ENCODE measurements around the gene PFDN4.

PFDN4 gene

GRCh38 chr20:54163402-54163801, 44.5 kb upstream of the PFDN4 start:
- ATAC-seq, result no peak
- no peak for TF ChIP-seq ZFP3 (CRISPR knock-in tag; IDR thresholded peaks at IDR 0.05)
- no peak for TF ChIP-seq PPARA (CRISPR knock-in tag; IDR thresholded peaks at IDR 0.05; ENCODE audit: borderline replicate concordance)
- TF ChIP-seq ZC3H10 (CRISPR knock-in tag; IDR thresholded peaks at IDR 0.05), result no peak
- TF ChIP-seq CREB5 (CRISPR knock-in tag; IDR thresholded peaks at IDR 0.05; ENCODE audit: low read depth), result no peak
- no peak for TF ChIP-seq POU6F1 (CRISPR knock-in tag; IDR thresholded peaks at IDR 0.05; ENCODE audit: borderline replicate concordance, low read depth)
- no peak for TF ChIP-seq GLIS3 (CRISPR knock-in tag; IDR thresholded peaks at IDR 0.05)
- TF ChIP-seq CSRNP3 (CRISPR knock-in tag; IDR thresholded peaks at IDR 0.05), result no peak
- no peak for TF ChIP-seq TOX (CRISPR knock-in tag; IDR thresholded peaks at IDR 0.05; ENCODE audit: borderline replicate concordance)
- no peak for TF ChIP-seq ZNF565 (CRISPR knock-in tag; conservative IDR thresholded peaks at IDR 0.05; ENCODE audit: low read depth)
- TF ChIP-seq ISL1 (CRISPR knock-in tag; IDR thresholded peaks at IDR 0.05), result no peak
- no peak for TF ChIP-seq SNAI2 (CRISPR knock-in tag; IDR thresholded peaks at IDR 0.05)
- no peak for TF ChIP-seq ZNF70 (CRISPR knock-in tag; IDR thresholded peaks at IDR 0.05)
- TF ChIP-seq ESRRG (CRISPR knock-in tag; IDR thresholded peaks at IDR 0.05), result no peak
- TF ChIP-seq CSDC2 (CRISPR knock-in tag; IDR thresholded peaks at IDR 0.05), result no peak
- TF ChIP-seq PATZ1 (CRISPR knock-in tag; IDR thresholded peaks at IDR 0.05; ENCODE audit: borderline replicate concordance), result no peak

GRCh38 chr20:54165014-54165413, 42.9 kb upstream of the PFDN4 start:
- TF ChIP-seq BACH2 (CRISPR knock-in tag; IDR thresholded peaks at IDR 0.05; ENCODE audit: borderline replicate concordance) (no peak), ZNF70 (CRISPR knock-in tag; IDR thresholded peaks at IDR 0.05) (no peak), ZNF8 (CRISPR knock-in tag; IDR thresholded peaks at IDR 0.05) (no peak), TCF4 (CRISPR knock-in tag; IDR thresholded peaks at IDR 0.05; ENCODE audit: borderline replicate concordance) (no peak), RARB (CRISPR knock-in tag; IDR thresholded peaks at IDR 0.05) (no peak), CSDC2 (CRISPR knock-in tag; IDR thresholded peaks at IDR 0.05) (no peak), OSR1 (CRISPR knock-in tag; IDR thresholded peaks at IDR 0.05) (no peak), CSRNP3 (CRISPR knock-in tag; IDR thresholded peaks at IDR 0.05) (no peak), GLIS3 (CRISPR knock-in tag; IDR thresholded peaks at IDR 0.05) (no peak), CREB5 (CRISPR knock-in tag; IDR thresholded peaks at IDR 0.05; ENCODE audit: low read depth) (no peak), SNAI2 (CRISPR knock-in tag; IDR thresholded peaks at IDR 0.05) (no peak), ZFP30 (CRISPR knock-in tag; IDR thresholded peaks at IDR 0.05) (no peak), POU6F1 (CRISPR knock-in tag; IDR thresholded peaks at IDR 0.05; ENCODE audit: borderline replicate concordance, low read depth) (no peak), PPARA (CRISPR knock-in tag; IDR thresholded peaks at IDR 0.05; ENCODE audit: borderline replicate concordance) (no peak), TOX (CRISPR knock-in tag; IDR thresholded peaks at IDR 0.05; ENCODE audit: borderline replicate concordance) (no peak), ZC3H10 (CRISPR knock-in tag; IDR thresholded peaks at IDR 0.05) (no peak), ZNF565 (CRISPR knock-in tag; conservative IDR thresholded peaks at IDR 0.05; ENCODE audit: low read depth) (no peak), ISL1 (CRISPR knock-in tag; IDR thresholded peaks at IDR 0.05) (no peak)
- ATAC-seq, result no peak

Measured in SK-N-SH treated with all-trans-retinoic acid at 6 μM for 48 hours (cell line).